HG02610 (cell line): ENCODE results near the gene SLAMF1.
A peak's percentile ranks its signal among the peaks of the same experiment; 100 is the strongest.

ENCODE experiments used
- ATAC-seq: cut with Tn5 transposase; IDR thresholded peaks from one replicate; pipeline ENCODE4 v1.9.1; 2021; ENCODE audit warnings: mild to moderate bottlenecking, moderate library complexity; ENCODE audit not compliant: unreplicated experiment

SLAMF1 gene

GRCh38 chr1:160640359-160641123 is 6.3 kb downstream of the SLAMF1 start:
- no peak for ATAC-seq

GRCh38 chr1:160639652-160640051 is 7.2 kb downstream of the SLAMF1 start:
- no peak for ATAC-seq

GRCh38 chr1:160638926-160639325 is 7.9 kb downstream of the SLAMF1 start:
- ATAC-seq = no peak

- ATAC-seq = no peak
Observed at GRCh38 chr1:160638540-160638857, 8.3 kb downstream of the SLAMF1 start.

- no peak for ATAC-seq
Observed at GRCh38 chr1:160637821-160638539, 8.9 kb downstream of the SLAMF1 start.

GRCh38 chr1:160637065-160637464 is 9.8 kb downstream of the SLAMF1 start:
- no peak for ATAC-seq

- no peak for ATAC-seq
Observed at GRCh38 chr1:160636547-160636946, 10.3 kb downstream of the SLAMF1 start.

GRCh38 chr1:160636076-160636475 is 10.8 kb downstream of the SLAMF1 start:
- no peak for ATAC-seq

- no peak for ATAC-seq
Observed at GRCh38 chr1:160634543-160635491, 12.0 kb downstream of the SLAMF1 start.

- ATAC-seq = no peak
Observed at GRCh38 chr1:160633330-160633903, 13.4 kb downstream of the SLAMF1 start.

- no peak for ATAC-seq
Observed at GRCh38 chr1:160631983-160632625, 14.7 kb downstream of the SLAMF1 start.

- no peak for ATAC-seq
Observed at GRCh38 chr1:160630523-160631451, 16.1 kb downstream of the SLAMF1 start.

GRCh38 chr1:160629286-160630210 is 17.3 kb downstream of the SLAMF1 start:
- no peak for ATAC-seq

GRCh38 chr1:160628799-160629263 is 18.0 kb downstream of the SLAMF1 start:
- ATAC-seq = no peak

- peak; percentile 1 for ATAC-seq
Observed at GRCh38 chr1:160627677-160628289, 19.1 kb downstream of the SLAMF1 start.

GRCh38 chr1:160626509-160627342 is 20.1 kb downstream of the SLAMF1 start:
- peak; percentile 34 for ATAC-seq
